Measurements from ENCODE around the gene ATP5F1D.

DNA sequence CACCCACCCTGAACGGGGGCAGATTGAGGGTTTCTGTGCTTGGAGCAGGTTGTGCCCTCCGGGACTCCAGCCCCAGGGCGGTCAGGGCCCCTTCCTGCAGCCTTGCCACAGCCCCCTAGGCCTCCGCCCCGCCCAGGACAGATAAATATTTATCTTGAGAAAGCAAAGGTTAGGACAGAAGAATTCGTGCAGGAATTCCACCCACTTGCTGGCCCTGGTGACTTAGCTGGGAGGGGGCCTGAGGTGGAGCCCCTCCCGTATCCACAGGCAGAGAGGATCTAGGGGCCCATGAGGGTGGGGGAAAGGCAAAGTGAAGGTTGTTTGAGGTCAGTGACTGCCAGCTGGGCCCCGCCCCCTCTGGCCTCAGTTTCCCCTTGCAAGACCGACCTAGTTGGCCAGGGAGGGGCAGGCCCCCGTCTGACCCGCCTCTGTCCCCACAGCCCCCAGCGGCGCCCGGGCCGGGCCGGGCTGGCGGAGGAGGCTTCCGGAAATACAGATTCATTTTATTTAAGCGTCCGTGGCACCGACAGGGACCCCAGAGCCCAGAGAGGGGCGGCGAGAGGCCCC, 12.0 kb downstream of the ATP5F1D start:
- TF ChIP-seq PHF8 (conservative IDR thresholded peaks at IDR 0.05; ENCODE audit: low read depth, low read length), result no peak
- TF ChIP-seq, protein P1, sequence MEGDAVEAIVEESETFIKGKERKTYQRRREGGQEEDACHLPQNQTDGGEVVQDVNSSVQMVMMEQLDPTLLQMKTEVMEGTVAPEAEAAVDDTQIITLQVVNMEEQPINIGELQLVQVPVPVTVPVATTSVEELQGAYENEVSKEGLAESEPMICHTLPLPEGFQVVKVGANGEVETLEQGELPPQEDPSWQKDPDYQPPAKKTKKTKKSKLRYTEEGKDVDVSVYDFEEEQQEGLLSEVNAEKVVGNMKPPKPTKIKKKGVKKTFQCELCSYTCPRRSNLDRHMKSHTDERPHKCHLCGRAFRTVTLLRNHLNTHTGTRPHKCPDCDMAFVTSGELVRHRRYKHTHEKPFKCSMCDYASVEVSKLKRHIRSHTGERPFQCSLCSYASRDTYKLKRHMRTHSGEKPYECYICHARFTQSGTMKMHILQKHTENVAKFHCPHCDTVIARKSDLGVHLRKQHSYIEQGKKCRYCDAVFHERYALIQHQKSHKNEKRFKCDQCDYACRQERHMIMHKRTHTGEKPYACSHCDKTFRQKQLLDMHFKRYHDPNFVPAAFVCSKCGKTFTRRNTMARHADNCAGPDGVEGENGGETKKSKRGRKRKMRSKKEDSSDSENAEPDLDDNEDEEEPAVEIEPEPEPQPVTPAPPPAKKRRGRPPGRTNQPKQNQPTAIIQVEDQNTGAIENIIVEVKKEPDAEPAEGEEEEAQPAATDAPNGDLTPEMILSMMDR (IDR thresholded peaks at IDR 0.05; ENCODE audit: control extremely low read depth in 1 of 3, insufficient read depth in 1 of 3, low read depth in 1 of 3, low read length in 3 of 3), result no peak

All from H1 (cell line).